K562 (cell line): ENCODE data around the gene CARD9. TPM values are rescaled to one million over a fixed set of nuclear protein-coding genes. Genes with fewer than 3 reads are reported as not detected.
A peak's percentile ranks its signal among the peaks of the same experiment; 100 is the strongest.

Experiments used
- ATAC-seq: fragments of 200-7000 bp; cut with Tn5 transposase; 3 replicates; pipeline ENCODE4 v1.9.1; 2020; ENCODE audit warnings: moderate library complexity
- BruUV-seq: library from RNA; stranded (reverse); fragments of 400-500 nt; replicated peaks from 2 replicates; lab custom pipeline; 2021; lab: Mats Ljungman, UMichigan
- CTCF ChIA-PET: fragments of 300-600 bp; formaldehyde crosslinking; extraction: SDS; loops from one replicate; lab custom pipeline; 2021; ENCODE audit warnings: low intra/inter-chr PET ratio; lab: Yijun Ruan, JAX
- POLR2A ChIA-PET: fragments of 300-600, 350-650 bp; sonication (Branson Sonifier 250); formaldehyde crosslinking; extraction: SDS; loops from one replicate; lab custom pipeline; 2021; ENCODE audit warnings: antibody characterized with exemption, inconsistent platforms; lab: Yijun Ruan, JAX
- DNase-seq, 4 experiments: peaks; one replicate each; pipeline versions ENCODE4 v3.0.0 to v3.0.0-alpha.2; 2011 to 2018; ENCODE audit warnings: low spot score in 3 of 4, mixed read lengths in 3 of 4; ENCODE audit errors: extremely low read depth in 1 of 4
- FAIRE-seq: peaks from 2 replicates; lab custom pipeline; 2011; peaks lifted over from hg19 to GRCh38; lab: Jason Lieb, UNC
- H2AFZ ChIP-seq: 2 replicates; pipeline ENCODE4 v1.6.0; 2011; ENCODE audit warnings: low read depth, low read length, control low read depth, inconsistent platforms
- H3K27ac ChIP-seq: fragments of 200-600 bp; 3 replicates; pipeline ENCODE4 v1.8.0; 2011; ENCODE audit warnings: low read depth, mild to moderate bottlenecking, control low read depth, inconsistent platforms, low read length, moderate library complexity, mixed read lengths; ENCODE audit errors: extremely low read depth
- H3K27me3 ChIP-seq, 2 experiments: fragments of 300-600 bp in 1 of 2; 2 replicates in 1 of 2; 3 replicates in 1 of 2; pipeline versions ENCODE4 v1.6.0 to v1.8.0; 2011; ENCODE audit warnings: inconsistent platforms in 2 of 2, low read length in 2 of 2, mild to moderate bottlenecking in 1 of 2, mixed read lengths in 1 of 2, moderate library complexity in 1 of 2; ENCODE audit not compliant: control insufficient read depth in 2 of 2, insufficient read depth in 2 of 2
- H3K36me3 ChIP-seq: fragments of 300-600 bp; 3 replicates; pipeline ENCODE4 v1.8.0; 2011; ENCODE audit warnings: mild to moderate bottlenecking, low read length, inconsistent platforms; ENCODE audit not compliant: control insufficient read depth, insufficient read depth
- H3K4me1 ChIP-seq, 2 experiments: fragments of 200-600 bp in 1 of 2; replicated peaks in 1 of 2; 2 replicates in 1 of 2; 3 replicates in 1 of 2; pipeline versions ENCODE4 v1.5.1 to v1.8.0; 2011; ENCODE audit warnings: inconsistent platforms in 2 of 2, low read length in 2 of 2, mild to moderate bottlenecking in 1 of 2, mixed read lengths in 1 of 2, moderate library complexity in 1 of 2; ENCODE audit not compliant: control insufficient read depth in 2 of 2, insufficient read depth in 2 of 2
- H3K4me2 ChIP-seq: 2 replicates; pipeline ENCODE4 v1.6.1; 2011; ENCODE audit warnings: low read length, control low read depth, inconsistent platforms, mixed read lengths; ENCODE audit not compliant: insufficient read depth
- H3K4me3 ChIP-seq: fragments of 200-600 bp; sonication (generic), shearing (Covaris generic); 2 replicates; pipeline ENCODE4 v1.5.1; 2016; ENCODE audit warnings: control low read depth, inconsistent platforms
- H3K79me2 ChIP-seq: fragments of 200-600 bp; 3 replicates; pipeline ENCODE4 v1.8.0; 2011; ENCODE audit warnings: low read length, inconsistent platforms; ENCODE audit not compliant: control insufficient read depth, insufficient read depth
- H3K9ac ChIP-seq, 2 experiments: 2 replicates each; pipeline versions ENCODE4 v1.6.0 to v1.6.1; 2011; ENCODE audit warnings: low read depth in 2 of 2, low read length in 2 of 2, control low read depth in 1 of 2, inconsistent platforms in 1 of 2, mild to moderate bottlenecking in 1 of 2, mixed read lengths in 1 of 2; ENCODE audit not compliant: insufficient read depth in 1 of 2
- H3K9me1 ChIP-seq: one replicate; pipeline ENCODE4 v1.6.0; 2011; ENCODE audit warnings: inconsistent platforms, mild to moderate bottlenecking, low read length, moderate library complexity; ENCODE audit not compliant: control insufficient read depth, insufficient read depth
- H3K9me3 ChIP-seq: replicated peaks from 2 replicates; pipeline ENCODE4 v1.5.1; 2011; ENCODE audit warnings: low read depth, low read length, inconsistent platforms; ENCODE audit not compliant: control insufficient read depth, insufficient read depth
- H4K20me1 ChIP-seq: replicated peaks from 2 replicates; pipeline ENCODE4 v1.6.1; 2011; ENCODE audit warnings: low read length, inconsistent platforms, mixed read lengths; ENCODE audit not compliant: control insufficient read depth, insufficient read depth
- ZNF766 ChIP-seq: fragments of 200-800 bp; sonication (Bioruptor generic); conservative IDR thresholded peaks from 2 replicates; pipeline ENCODE4 v1.6.1; 2016; ENCODE audit warnings: missing genetic modification characterization, missing compliant biosample characterization
- ZNF778 ChIP-seq: fragments of 450-650 bp; formaldehyde crosslinking; IDR thresholded peaks from 2 replicates; pipeline ENCODE4 v1.4.0; 2020; ENCODE audit warnings: mild to moderate bottlenecking, moderate library complexity
- WGBS: fragments of 100-300 bp; shearing (Covaris generic); methylation state at CpG from one replicate; pipeline ENCODE4 v1.1.6; 2016; ENCODE audit warnings: low coverage, mixed read lengths; ENCODE audit not compliant: insufficient coverage; ENCODE audit errors: missing lambda C conversion rate; 5-methylcytosine and 5-hydroxymethylcytosine counted together
- in situ Hi-C: fragments of 300-500 bp; cut with MboI; formaldehyde crosslinking; loops from 4 replicates; pipeline ENCODE4 v1.15.0; 2018; ENCODE audit warnings: inconsistent platforms, mixed read lengths
- intact Hi-C: fragments of 100-400 bp; cut with micrococcal nuclease; formaldehyde crosslinking; loops from 2 replicates; pipeline ENCODE4 v1.14.2; 2022
- polyA plus RNA-seq, 8 experiments: library from polyadenylated mRNA; depleted of rRNA in 4 of 8; stranded (reverse) in 5 of 8; unstranded in 3 of 8; fragments of >200 nt; fragmentation: Nextera tagmentation in 2 of 8; fragmentation: Illumina TruSeq in 1 of 8; extraction: Ambion mirVana in 2 of 8; extraction: Trizol in 1 of 8; gene quantifications; 2 replicates each; pipeline versions ENCODE4 v1.2.1 to v1.2.3, GENCODE V29; 2011 to 2014; ENCODE audit warnings: inconsistent platforms in 1 of 8, missing spikeins in 1 of 8
- total RNA-seq, 7 experiments: library from RNA; depleted of rRNA in 6 of 7; stranded (reverse); fragments of >200 nt in 6 of 7; fragmentation: Illumina TruSeq in 2 of 7; extraction: Trizol in 2 of 7; gene quantifications; 2 replicates each; pipeline versions ENCODE4 v1.2.1 to v1.2.3, GENCODE V29; 2011 to 2021; ENCODE audit warnings: low replicate concordance in 1 of 7
- TF ChIP-seq, protein P1 (sequence below), 2 experiments: fragments of 450-650 bp; formaldehyde crosslinking in 1 of 2; IDR thresholded peaks; 2 replicates each; pipeline versions ENCODE4 v1.4.0 to v1.6.1; 2014 to 2020; ENCODE audit warnings: mild to moderate bottlenecking in 2 of 2, borderline replicate concordance in 1 of 2, low read depth in 1 of 2
- TF ChIP-seq, protein P2 (sequence below): fragments of 250-450 bp; sonication (Bioruptor Pico); IDR thresholded peaks from 2 replicates; pipeline ENCODE4 v1.4.0; 2020; ENCODE audit warnings: borderline replicate concordance
- TF ChIP-seq, protein P3 (sequence below): fragments of 250-450 bp; sonication (Bioruptor Pico); IDR thresholded peaks from 2 replicates; pipeline ENCODE4 v1.5.0; 2021; ENCODE audit warnings: mild to moderate bottlenecking, borderline replicate concordance

CARD9 gene
- total and polyA plus RNA-seq, 9 of the 15 experiments (the other 6 are each of a cell fraction or from before 2014, with no cell fraction given), result 1.7 to 53.0 (median 9.7) TPM

DNA sequence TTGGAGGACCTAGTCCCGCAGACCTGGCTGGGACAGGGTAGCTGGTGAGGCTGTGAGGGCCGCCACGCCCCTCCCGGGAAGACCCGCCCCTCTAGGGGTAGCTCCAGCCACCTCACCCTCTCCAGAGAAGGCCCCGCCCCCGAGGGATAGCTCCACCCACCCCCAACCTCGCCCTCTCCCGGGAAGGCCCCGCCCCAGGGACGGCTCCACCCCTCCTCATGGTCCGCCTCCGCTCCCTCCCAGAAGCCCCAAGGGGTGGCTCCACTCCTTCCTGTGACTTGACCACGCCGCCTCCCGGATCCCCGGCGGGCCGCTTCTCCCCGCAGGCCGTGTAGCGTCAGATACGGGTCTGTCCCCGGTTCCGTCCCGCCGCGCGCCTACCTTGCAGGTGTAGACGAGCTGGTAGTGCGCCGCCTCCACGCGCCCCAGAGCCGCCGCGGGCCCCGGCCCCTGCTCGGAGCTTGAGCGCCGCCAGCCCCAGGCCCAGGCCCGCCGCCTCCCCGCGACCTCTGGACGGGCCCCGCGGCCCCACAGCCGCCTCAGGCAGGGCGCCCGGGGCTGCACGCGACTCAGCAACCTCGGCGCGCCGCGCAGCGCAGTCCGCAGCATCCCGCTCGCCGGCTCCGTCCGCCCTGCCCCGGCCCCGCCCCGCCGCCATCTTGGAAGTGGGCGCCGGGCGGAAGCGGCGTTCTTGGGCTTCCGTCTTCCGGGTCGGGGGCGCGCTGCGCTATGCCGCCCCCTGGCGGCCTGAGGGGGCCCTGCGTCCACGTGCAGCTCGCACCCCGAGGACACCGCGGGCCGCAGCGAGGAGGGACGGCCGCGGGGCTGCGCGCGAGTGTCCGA, 10.1 kb downstream of the CARD9 start, which contains the start of gene DNLZ:
TSS of gene DNLZ (minus strand) at position 639 of the 843 bp plus-strand sequence. CDS start at position 609, 30 bp downstream.
- ChIA-PET CTCF (interaction anchor here (0.6 to 1.5 kb wide), 4 partner anchors 17 to 37 kb away, joined by 3 to 9 read pairs (median 4); partner anchors contain the start of gene SNAPC4), POLR2A (interaction anchor here (0.6 to 2.4 kb wide), 16 partner anchors 9 to 787 kb away, joined by 3 to 12 read pairs (median 4); partner anchors contain the start of gene CARD9)
- DNase-seq, result peak; percentile 95 to 99 (median 99)
- no peaks in the 10 kb centered on the region for H4K20me1 ChIP-seq
- H3K79me2 ChIP-seq, result no peaks in the 10 kb centered on the region; the same call in 2 of the 3 replicates
- H3K36me3 ChIP-seq, result peaks cover 35% of the 10 kb centered on the region; the same call in 1 of the 3 replicates
- peak within 1 kb of the TSS; percentile 99 for H3K4me3 ChIP-seq
- intact Hi-C loops, result no loop called here
- BruUV-seq, result no TSS peak
- FAIRE-seq, result peak; percentile 95
- peak within 1 kb of the TSS; percentile 85 for H3K4me2 ChIP-seq
- peaks cover 11 to 94% of the 10 kb centered on the region in 2 experiments for H3K4me1 ChIP-seq
- peak within 1 kb of the TSS; percentile 97 for H3K27ac ChIP-seq
- H3K9me3 ChIP-seq, result no peaks in the 10 kb centered on the region
- H3K9ac ChIP-seq, result peak within 1 kb of the TSS; percentile 81 to 96
- under 1% methylated on average over 47 of the region's 97 CpGs for WGBS
- no peaks in the 10 kb centered on the region for H3K27me3 ChIP-seq
- peak within 1 kb of the TSS; percentile 82; the same call in 1 of the 2 replicates for H2AFZ ChIP-seq
- in situ Hi-C loops, result no loop called here
- no peaks in the 10 kb centered on the region for H3K9me1 ChIP-seq
- peak; percentile 88 for ATAC-seq
- TF ChIP-seq, protein P1, sequence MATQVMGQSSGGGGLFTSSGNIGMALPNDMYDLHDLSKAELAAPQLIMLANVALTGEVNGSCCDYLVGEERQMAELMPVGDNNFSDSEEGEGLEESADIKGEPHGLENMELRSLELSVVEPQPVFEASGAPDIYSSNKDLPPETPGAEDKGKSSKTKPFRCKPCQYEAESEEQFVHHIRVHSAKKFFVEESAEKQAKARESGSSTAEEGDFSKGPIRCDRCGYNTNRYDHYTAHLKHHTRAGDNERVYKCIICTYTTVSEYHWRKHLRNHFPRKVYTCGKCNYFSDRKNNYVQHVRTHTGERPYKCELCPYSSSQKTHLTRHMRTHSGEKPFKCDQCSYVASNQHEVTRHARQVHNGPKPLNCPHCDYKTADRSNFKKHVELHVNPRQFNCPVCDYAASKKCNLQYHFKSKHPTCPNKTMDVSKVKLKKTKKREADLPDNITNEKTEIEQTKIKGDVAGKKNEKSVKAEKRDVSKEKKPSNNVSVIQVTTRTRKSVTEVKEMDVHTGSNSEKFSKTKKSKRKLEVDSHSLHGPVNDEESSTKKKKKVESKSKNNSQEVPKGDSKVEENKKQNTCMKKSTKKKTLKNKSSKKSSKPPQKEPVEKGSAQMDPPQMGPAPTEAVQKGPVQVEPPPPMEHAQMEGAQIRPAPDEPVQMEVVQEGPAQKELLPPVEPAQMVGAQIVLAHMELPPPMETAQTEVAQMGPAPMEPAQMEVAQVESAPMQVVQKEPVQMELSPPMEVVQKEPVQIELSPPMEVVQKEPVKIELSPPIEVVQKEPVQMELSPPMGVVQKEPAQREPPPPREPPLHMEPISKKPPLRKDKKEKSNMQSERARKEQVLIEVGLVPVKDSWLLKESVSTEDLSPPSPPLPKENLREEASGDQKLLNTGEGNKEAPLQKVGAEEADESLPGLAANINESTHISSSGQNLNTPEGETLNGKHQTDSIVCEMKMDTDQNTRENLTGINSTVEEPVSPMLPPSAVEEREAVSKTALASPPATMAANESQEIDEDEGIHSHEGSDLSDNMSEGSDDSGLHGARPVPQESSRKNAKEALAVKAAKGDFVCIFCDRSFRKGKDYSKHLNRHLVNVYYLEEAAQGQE (IDR thresholded peaks at IDR 0.05; ENCODE audit: borderline replicate concordance), result peak; percentile 80
- TF ChIP-seq, protein P1 (CRISPR knock-in tag; IDR thresholded peaks at IDR 0.05; ENCODE audit: low read depth), result peak; percentile 73; the same call in 1 of the 2 replicates
- no peak for TF ChIP-seq ZNF778 (CRISPR knock-in tag)
- TF ChIP-seq, protein P2, sequence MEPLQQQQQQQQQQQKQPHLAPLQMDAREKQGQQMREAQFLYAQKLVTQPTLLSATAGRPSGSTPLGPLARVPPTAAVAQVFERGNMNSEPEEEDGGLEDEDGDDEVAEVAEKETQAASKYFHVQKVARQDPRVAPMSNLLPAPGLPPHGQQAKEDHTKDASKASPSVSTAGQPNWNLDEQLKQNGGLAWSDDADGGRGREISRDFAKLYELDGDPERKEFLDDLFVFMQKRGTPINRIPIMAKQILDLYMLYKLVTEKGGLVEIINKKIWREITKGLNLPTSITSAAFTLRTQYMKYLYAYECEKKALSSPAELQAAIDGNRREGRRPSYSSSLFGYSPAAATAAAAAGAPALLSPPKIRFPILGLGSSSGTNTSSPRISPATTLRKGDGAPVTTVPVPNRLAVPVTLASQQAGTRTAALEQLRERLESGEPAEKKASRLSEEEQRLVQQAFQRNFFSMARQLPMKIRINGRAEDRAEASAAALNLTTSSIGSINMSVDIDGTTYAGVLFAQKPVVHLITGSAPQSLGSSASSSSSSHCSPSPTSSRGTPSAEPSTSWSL (CRISPR knock-in tag), result no peak
- TF ChIP-seq, protein P3, sequence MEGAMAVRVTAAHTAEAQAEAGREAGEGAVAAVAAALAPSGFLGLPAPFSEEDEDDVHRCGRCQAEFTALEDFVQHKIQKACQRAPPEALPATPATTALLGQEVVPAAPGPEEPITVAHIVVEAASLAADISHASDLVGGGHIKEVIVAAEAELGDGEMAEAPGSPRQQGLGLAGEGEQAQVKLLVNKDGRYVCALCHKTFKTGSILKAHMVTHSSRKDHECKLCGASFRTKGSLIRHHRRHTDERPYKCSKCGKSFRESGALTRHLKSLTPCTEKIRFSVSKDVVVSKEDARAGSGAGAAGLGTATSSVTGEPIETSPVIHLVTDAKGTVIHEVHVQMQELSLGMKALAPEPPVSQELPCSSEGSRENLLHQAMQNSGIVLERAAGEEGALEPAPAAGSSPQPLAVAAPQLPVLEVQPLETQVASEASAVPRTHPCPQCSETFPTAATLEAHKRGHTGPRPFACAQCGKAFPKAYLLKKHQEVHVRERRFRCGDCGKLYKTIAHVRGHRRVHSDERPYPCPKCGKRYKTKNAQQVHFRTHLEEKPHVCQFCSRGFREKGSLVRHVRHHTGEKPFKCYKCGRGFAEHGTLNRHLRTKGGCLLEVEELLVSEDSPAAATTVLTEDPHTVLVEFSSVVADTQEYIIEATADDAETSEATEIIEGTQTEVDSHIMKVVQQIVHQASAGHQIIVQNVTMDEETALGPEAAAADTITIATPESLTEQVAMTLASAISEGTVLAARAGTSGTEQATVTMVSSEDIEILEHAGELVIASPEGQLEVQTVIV (CRISPR knock-in tag), result peak; percentile 74; the same call in 1 of the 2 replicates
- peak; percentile 75; the same call in 1 of the 2 replicates for TF ChIP-seq ZNF766
